ENCODE data around the gene ARHGEF38.
"Not testable (repeated sequence)": the region's sequence is repeated elsewhere in the genome, so short reads cannot be mapped to it uniquely, and the experiment has no call there.

The ARHGEF38 gene

DNA sequence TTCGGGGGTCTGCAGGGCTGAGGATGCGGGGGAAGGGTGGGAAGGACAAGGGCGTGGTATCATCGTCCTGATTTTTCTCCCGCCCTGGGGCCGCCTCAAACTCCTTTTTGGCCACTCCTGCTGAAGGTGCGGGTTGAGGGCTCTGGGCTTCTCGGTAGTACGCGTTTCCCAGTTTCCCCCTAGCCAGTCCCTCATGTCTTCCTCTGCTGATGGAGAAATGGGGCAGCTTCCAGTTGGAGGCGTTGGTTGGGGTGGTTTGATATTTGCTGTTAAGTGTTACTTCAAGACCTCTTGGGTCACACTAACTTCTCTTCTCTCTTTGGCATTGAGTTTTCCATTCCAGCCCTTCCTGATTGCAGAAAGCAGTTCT, 156.6 kb downstream of the ARHGEF38 start:
- in situ Hi-C loops (cut with HindIII; ENCODE audit: low sequenced_read_pairs): no loop called here

DNA sequence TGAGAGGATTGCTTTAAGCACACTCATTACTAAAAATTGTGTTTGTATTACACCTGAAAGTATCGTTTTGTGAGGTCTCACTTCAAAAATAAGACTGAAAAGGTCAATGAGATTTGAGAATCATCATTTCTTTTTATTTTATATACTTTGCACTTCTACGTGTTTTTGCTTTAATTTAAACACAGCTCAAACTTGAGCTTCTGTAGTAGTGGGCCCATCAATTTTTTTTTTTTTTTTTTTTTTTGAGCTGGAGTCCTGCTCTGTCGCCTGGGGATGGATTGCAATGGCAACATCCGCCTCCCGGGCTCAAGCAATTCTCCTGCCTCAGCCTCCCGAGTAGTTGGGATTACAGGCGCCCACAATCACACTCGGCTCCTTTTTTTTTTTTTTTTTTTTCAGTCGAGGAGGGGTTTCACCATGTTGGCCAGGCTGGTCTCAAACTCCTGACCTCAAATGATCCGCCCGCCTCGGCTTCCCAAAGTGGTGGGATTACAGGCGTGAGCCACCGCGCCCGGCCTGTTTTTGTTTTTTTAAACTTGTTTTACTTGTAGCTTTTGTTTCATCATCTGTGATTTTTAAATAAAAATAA, 157.7 kb downstream of the ARHGEF38 start:
- in situ Hi-C loops (cut with HindIII; ENCODE audit: low sequenced_read_pairs): no loop called here

DNA sequence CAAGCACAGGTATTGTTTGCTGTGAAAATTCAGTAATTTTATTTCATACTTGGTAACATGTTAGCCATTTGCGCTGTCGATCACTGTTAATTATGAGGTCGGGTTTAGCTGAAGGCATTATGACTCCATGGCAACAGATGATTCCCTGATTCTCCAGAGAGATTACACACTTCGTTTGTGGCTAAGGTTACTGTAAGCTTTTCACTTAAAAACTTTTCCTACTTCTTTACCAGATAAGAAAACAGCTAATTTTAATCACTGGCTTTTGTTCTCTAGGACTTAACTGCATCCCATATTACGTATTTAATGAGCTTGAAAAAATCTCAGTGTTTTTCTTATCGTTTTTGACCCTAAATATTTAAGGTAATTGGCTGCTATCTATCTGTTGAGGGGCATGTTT, 158.3 kb downstream of the ARHGEF38 start:
- in situ Hi-C loops (cut with HindIII; ENCODE audit: low sequenced_read_pairs): no loop called here

GRCh38 chr4:105712766-105713165, 160.3 kb downstream of the ARHGEF38 start:
- in situ Hi-C loops (cut with HindIII; ENCODE audit: low sequenced_read_pairs): no loop called here

DNA sequence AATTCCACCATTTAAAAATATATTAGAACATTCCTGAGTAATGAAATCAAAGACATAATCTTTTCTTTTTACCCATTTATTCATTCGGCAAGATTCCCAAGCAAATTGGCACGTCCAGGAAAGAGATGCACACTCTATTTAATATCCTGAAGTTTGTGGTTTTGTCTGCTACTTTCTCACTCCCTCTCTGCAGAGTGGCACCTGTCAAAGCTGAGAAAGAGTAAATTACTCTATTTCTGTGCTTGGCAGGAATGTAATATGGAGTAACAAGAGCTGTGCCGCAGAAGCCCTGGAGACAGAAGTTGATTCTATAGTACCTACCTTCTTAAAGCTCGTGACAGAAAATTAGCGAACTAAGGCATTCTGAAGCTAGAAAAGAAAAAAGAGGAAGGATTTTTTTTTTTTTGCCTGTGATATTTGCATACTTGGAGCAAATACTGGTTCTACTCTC, 161.7 kb downstream of the ARHGEF38 start:
- in situ Hi-C loops (cut with HindIII; ENCODE audit: low sequenced_read_pairs): no loop called here

- in situ Hi-C loops (cut with HindIII; ENCODE audit: low sequenced_read_pairs): no loop called here
These were observed 162.5 kb downstream of the ARHGEF38 start for GRCh38 chr4:105714932-105715331.

GRCh38 chr4:105715692-105716278, 163.4 kb downstream of the ARHGEF38 start:
- in situ Hi-C loops (cut with HindIII; ENCODE audit: low sequenced_read_pairs): no loop called here

- in situ Hi-C loops (cut with HindIII; ENCODE audit: low sequenced_read_pairs): no loop called here
These were observed 166.8 kb downstream of the ARHGEF38 start for GRCh38 chr4:105719204-105719603.

DNA sequence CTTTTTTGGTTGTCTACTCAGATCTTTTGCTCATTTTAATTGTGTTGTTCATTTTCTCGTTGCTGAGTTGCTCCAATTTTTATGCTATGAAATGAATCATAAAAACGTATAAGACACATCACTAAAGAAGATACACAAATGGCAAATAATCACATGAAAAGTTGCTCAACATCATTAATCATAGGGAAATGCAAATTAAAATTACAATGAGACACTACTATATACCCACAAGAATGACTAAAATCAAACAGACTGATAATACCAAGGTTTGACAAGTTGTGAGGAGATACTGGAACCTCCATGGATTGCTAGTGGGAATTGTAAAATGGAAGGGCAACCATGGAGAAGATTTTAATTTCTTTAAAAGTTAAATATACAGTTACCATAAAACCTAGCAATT, 173.2 kb downstream of the ARHGEF38 start:
- in situ Hi-C loops (cut with HindIII; ENCODE audit: low sequenced_read_pairs): no loop called here

DNA sequence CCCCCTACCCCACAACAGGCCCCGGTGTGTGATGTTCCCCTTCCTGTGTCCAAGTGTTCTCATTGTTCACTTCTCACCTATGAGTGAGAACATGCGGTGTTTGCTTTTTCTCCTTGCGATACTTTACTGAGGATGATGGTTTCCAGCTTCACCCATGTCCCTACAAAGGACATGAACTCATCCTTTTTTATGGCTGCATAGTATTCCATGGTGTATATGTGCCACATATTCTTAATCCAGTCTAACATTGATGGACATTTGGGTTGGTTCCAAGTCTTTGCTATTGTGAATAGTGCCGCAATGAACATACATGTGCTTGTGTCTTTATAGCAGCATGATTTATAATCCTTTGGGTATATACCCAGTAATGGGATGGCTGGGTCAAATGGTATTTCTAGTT, 177.5 kb downstream of the ARHGEF38 start:
- in situ Hi-C loops (cut with HindIII; ENCODE audit: low sequenced_read_pairs): not testable (repeated sequence)
